ENCODE results near the gene RARB.

Gene RARB

GRCh38 chr3:25619382-25619781, 191.3 kb downstream of the RARB start:
- DNase-seq: no peak

GRCh38 chr3:25620493-25620892, 192.4 kb downstream of the RARB start:
- no peak for DNase-seq

GRCh38 chr3:25621087-25621486, 193.0 kb downstream of the RARB start:
- DNase-seq: no peak

- no peak for DNase-seq
Measured at GRCh38 chr3:25631989-25632388, 203.9 kb downstream of the RARB start.

- no peak for DNase-seq
Measured at GRCh38 chr3:25633919-25634318, 205.9 kb downstream of the RARB start.

GRCh38 chr3:25635038-25635437, 207.0 kb downstream of the RARB start:
- no peak for DNase-seq

Measured in CD4-positive, alpha-beta T cell treated with Interferon alpha-2 for 1 hour (primary cell).